MG63 (cell line): Measurements from ENCODE around the gene BCAS1. TPM values are rescaled to one million over a fixed set of nuclear protein-coding genes. Genes with fewer than 3 reads are reported as not detected.
"Not testable (repeated sequence)": the region's sequence is repeated elsewhere in the genome, so short reads cannot be mapped to it uniquely, and the experiment has no call there.

Experiments used
- DNase-seq: peaks from one replicate; pipeline ENCODE4 v3.0.0-alpha.2; 2020
- H3K27me3 ChIP-seq: fragments of 250-450 bp; sonication (Bioruptor Pico); 2 replicates; pipeline ENCODE4 v1.5.1; 2020; ENCODE audit warnings: mild to moderate bottlenecking, moderate library complexity
- H3K36me3 ChIP-seq: fragments of 250-450 bp; sonication (Bioruptor Pico); 2 replicates; pipeline ENCODE4 v1.5.1; 2020; ENCODE audit warnings: mild to moderate bottlenecking, moderate library complexity
- H3K4me3 ChIP-seq: fragments of 250-450 bp; sonication (Bioruptor Pico); 2 replicates; pipeline ENCODE4 v1.5.1; 2020; ENCODE audit warnings: mild to moderate bottlenecking, moderate library complexity
- H3K9me3 ChIP-seq: fragments of 250-450 bp; sonication (Bioruptor Pico); 2 replicates; pipeline ENCODE4 v1.5.1; 2020; ENCODE audit warnings: mild to moderate bottlenecking, moderate library complexity
- total RNA-seq: library from RNA; depleted of rRNA; stranded (reverse); fragments of >200 nt; shearing (Covaris generic); gene quantifications from 2 replicates; pipeline ENCODE4 v1.2.3, GENCODE V29; 2014; ENCODE audit warnings: low replicate concordance

The BCAS1 gene
- total RNA-seq, 1 experiment from 2014 or later = not detected

- H3K4me3 ChIP-seq = no peak overlapping the region
- no peaks in the 10 kb centered on the region for H3K27me3 ChIP-seq
- no peaks in the 10 kb centered on the region for H3K9me3 ChIP-seq
- H3K36me3 ChIP-seq = no peaks in the 10 kb centered on the region
- DNase-seq = no peak
Observed at GRCh38 chr20:54020868-54021267, 49.5 kb downstream of the BCAS1 start.

- Histone ChIP-seq H3K9me3 (no peaks in the 10 kb centered on the region), H3K27me3 (no peaks in the 10 kb centered on the region), H3K36me3 (no peaks in the 10 kb centered on the region), H3K4me3 (no peak overlapping the region)
- no peak for DNase-seq
Observed at GRCh38 chr20:54020348-54020747, 50.0 kb downstream of the BCAS1 start.

- Histone ChIP-seq H3K4me3 (no peak overlapping the region), H3K9me3 (no peaks in the 10 kb centered on the region), H3K36me3 (no peaks in the 10 kb centered on the region), H3K27me3 (no peaks in the 10 kb centered on the region)
- no peak for DNase-seq
Observed at GRCh38 chr20:54019585-54019984, 50.8 kb downstream of the BCAS1 start.

GRCh38 chr20:54019127-54019526 lies 51.3 kb downstream of the BCAS1 start:
- Histone ChIP-seq H3K36me3 (no peaks in the 10 kb centered on the region), H3K27me3 (no peaks in the 10 kb centered on the region), H3K4me3 (no peak overlapping the region), H3K9me3 (no peaks in the 10 kb centered on the region)
- no peak for DNase-seq

- Histone ChIP-seq H3K4me3 (no peak overlapping the region), H3K27me3 (no peaks in the 10 kb centered on the region), H3K36me3 (no peaks in the 10 kb centered on the region), H3K9me3 (no peaks in the 10 kb centered on the region)
- no peak for DNase-seq
Observed at GRCh38 chr20:54017846-54018245, 52.5 kb downstream of the BCAS1 start.

GRCh38 chr20:54015496-54015895 lies 54.9 kb downstream of the BCAS1 start:
- H3K36me3 ChIP-seq = no peaks in the 10 kb centered on the region
- DNase-seq = no peak
- no peak overlapping the region for H3K4me3 ChIP-seq
- H3K27me3 ChIP-seq = no peaks in the 10 kb centered on the region; the same call in 1 of the 2 replicates
- H3K9me3 ChIP-seq = no peaks in the 10 kb centered on the region

GRCh38 chr20:54014293-54014926 lies 56.0 kb downstream of the BCAS1 start:
- Histone ChIP-seq H3K36me3 (no peaks in the 10 kb centered on the region), H3K9me3 (no peaks in the 10 kb centered on the region), H3K27me3 (peaks cover 3% of the 10 kb centered on the region; the same call in 1 of the 2 replicates), H3K4me3 (no peak overlapping the region)
- no peak for DNase-seq

- H3K4me3 ChIP-seq = no peak overlapping the region
- no peaks in the 10 kb centered on the region for H3K9me3 ChIP-seq
- H3K27me3 ChIP-seq = peaks cover 3% of the 10 kb centered on the region; the same call in 1 of the 2 replicates
- DNase-seq = no peak
- no peaks in the 10 kb centered on the region for H3K36me3 ChIP-seq
Observed at GRCh38 chr20:54013471-54013870, 56.9 kb downstream of the BCAS1 start.

GRCh38 chr20:54011346-54011745 lies 59.0 kb downstream of the BCAS1 start:
- no peaks in the 10 kb centered on the region for H3K9me3 ChIP-seq
- H3K4me3 ChIP-seq = no peak overlapping the region
- no peaks in the 10 kb centered on the region for H3K36me3 ChIP-seq
- H3K27me3 ChIP-seq = peaks cover 3% of the 10 kb centered on the region; the same call in 1 of the 2 replicates
- DNase-seq = no peak

GRCh38 chr20:54006216-54006615 lies 64.2 kb downstream of the BCAS1 start:
- not testable (repeated sequence) for H3K27me3 ChIP-seq, DNase-seq, H3K36me3 ChIP-seq, H3K4me3 ChIP-seq
- H3K9me3 ChIP-seq = peaks cover 13% of the 10 kb centered on the region

- Histone ChIP-seq H3K4me3 (no peak overlapping the region), H3K9me3 (peaks cover 19% of the 10 kb centered on the region), H3K36me3 (no peaks in the 10 kb centered on the region), H3K27me3 (peaks cover 3% of the 10 kb centered on the region; the same call in 1 of the 2 replicates)
- no peak for DNase-seq
Observed at GRCh38 chr20:54005524-54005923, 64.9 kb downstream of the BCAS1 start.

GRCh38 chr20:54004445-54004844 lies 65.9 kb downstream of the BCAS1 start:
- Histone ChIP-seq H3K27me3 (no peaks in the 10 kb centered on the region), H3K9me3 (peaks cover 19% of the 10 kb centered on the region), H3K4me3 (no peak overlapping the region), H3K36me3 (no peaks in the 10 kb centered on the region)
- DNase-seq = no peak

GRCh38 chr20:54002741-54003140 lies 67.7 kb downstream of the BCAS1 start:
- DNase-seq = no peak
- Histone ChIP-seq H3K9me3 (peaks cover 19% of the 10 kb centered on the region), H3K36me3 (no peaks in the 10 kb centered on the region)

GRCh38 chr20:54002056-54002575 lies 68.3 kb downstream of the BCAS1 start:
- Histone ChIP-seq H3K4me3 (no peak overlapping the region), H3K9me3 (peaks cover 19% of the 10 kb centered on the region), H3K36me3 (no peaks in the 10 kb centered on the region), H3K27me3 (no peaks in the 10 kb centered on the region)
- DNase-seq = no peak

More at GRCh38 chr20:54002741-54003140, 67.7 kb downstream of the BCAS1 start:
- Histone ChIP-seq H3K27me3 (no peaks in the 10 kb centered on the region), H3K4me3 (no peak overlapping the region)

GRCh38 chr20:54000914-54001313 lies 69.5 kb downstream of the BCAS1 start:
- no peaks in the 10 kb centered on the region for H3K27me3 ChIP-seq
- H3K36me3 ChIP-seq = no peaks in the 10 kb centered on the region
- no peak for DNase-seq
- no peak overlapping the region for H3K4me3 ChIP-seq
- peaks cover 19% of the 10 kb centered on the region for H3K9me3 ChIP-seq

- no peaks in the 10 kb centered on the region for H3K36me3 ChIP-seq
- H3K9me3 ChIP-seq = peaks cover 19% of the 10 kb centered on the region
- no peak overlapping the region for H3K4me3 ChIP-seq
- no peak for DNase-seq
- no peaks in the 10 kb centered on the region for H3K27me3 ChIP-seq
Observed at GRCh38 chr20:54000262-54000661, 70.1 kb downstream of the BCAS1 start.

- peaks cover 19% of the 10 kb centered on the region for H3K9me3 ChIP-seq
- H3K27me3 ChIP-seq = no peaks in the 10 kb centered on the region
- H3K36me3 ChIP-seq = no peaks in the 10 kb centered on the region
- H3K4me3 ChIP-seq = no peak overlapping the region
- no peak for DNase-seq
Observed at GRCh38 chr20:53999077-53999476, 71.3 kb downstream of the BCAS1 start.
